MM.1S (cell line): Measurements from ENCODE around the gene ATXN10.

Source experiments
- EZH2 ChIP-seq: fragments of 300-600 bp; sonication (generic); optimal IDR thresholded peaks from 2 replicates; pipeline ENCODE3; 2017; ENCODE audit warnings: low read depth, mild to moderate bottlenecking, antibody characterized with exemption, low read length, mixed read lengths
- TF ChIP-seq, protein P1 (sequence below): fragments of 300-600 bp; sonication (generic); IDR thresholded peaks from 2 replicates; pipeline ENCODE4 v1.5.1; 2016; ENCODE audit warnings: antibody characterized with exemption, low read length, mixed read lengths

DNA sequence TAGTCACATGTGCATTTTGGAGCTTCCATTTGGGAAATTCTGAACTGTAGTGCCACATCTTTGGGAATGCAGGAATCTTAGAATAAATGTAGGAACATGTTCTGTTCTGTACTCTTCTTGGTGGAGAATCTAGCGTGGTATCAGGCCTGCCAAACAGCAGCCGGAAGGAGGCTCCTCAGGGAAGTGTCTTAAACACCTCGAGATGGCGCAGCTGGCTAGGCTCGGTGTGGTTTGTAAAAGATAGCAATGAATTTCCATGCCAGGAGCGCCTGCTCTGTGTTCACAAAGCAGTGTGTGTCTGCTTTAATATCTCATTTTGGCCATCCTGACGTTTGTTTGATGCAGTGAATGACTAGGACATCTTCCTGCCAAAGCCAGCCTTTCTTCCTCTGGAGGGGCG, 145.1 kb downstream of the ATXN10 start:
- TF ChIP-seq, protein P1, sequence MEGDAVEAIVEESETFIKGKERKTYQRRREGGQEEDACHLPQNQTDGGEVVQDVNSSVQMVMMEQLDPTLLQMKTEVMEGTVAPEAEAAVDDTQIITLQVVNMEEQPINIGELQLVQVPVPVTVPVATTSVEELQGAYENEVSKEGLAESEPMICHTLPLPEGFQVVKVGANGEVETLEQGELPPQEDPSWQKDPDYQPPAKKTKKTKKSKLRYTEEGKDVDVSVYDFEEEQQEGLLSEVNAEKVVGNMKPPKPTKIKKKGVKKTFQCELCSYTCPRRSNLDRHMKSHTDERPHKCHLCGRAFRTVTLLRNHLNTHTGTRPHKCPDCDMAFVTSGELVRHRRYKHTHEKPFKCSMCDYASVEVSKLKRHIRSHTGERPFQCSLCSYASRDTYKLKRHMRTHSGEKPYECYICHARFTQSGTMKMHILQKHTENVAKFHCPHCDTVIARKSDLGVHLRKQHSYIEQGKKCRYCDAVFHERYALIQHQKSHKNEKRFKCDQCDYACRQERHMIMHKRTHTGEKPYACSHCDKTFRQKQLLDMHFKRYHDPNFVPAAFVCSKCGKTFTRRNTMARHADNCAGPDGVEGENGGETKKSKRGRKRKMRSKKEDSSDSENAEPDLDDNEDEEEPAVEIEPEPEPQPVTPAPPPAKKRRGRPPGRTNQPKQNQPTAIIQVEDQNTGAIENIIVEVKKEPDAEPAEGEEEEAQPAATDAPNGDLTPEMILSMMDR: no peak
- TF ChIP-seq EZH2: no peak
